Urothelium cell line (cell line): ENCODE results near the gene TM4SF5.
"Not testable (repeated sequence)": the region's sequence is repeated elsewhere in the genome, so short reads cannot be mapped to it uniquely, and the experiment has no call there.

Experiments used
- DNase-seq: peaks from one replicate; pipeline ENCODE4 v3.0.0; 2011; ENCODE audit warnings: low spot score, mixed read lengths
- FAIRE-seq: peaks from 2 replicates; lab custom pipeline; 2011; peaks lifted over from hg19 to GRCh38; lab: Jason Lieb, UNC

The TM4SF5 gene

GRCh38 chr17:4823373-4824089, 51.8 kb downstream of the TM4SF5 start:
- FAIRE-seq (no peak), DNase-seq (no peak)

GRCh38 chr17:4827399-4827798, 55.7 kb downstream of the TM4SF5 start:
- no peak for DNase-seq
- FAIRE-seq, result no peak

GRCh38 chr17:4832829-4833177, 61.1 kb downstream of the TM4SF5 start:
- not testable (repeated sequence) for FAIRE-seq

More at GRCh38 chr17:4832829-4833177, 61.1 kb downstream of the TM4SF5 start:
- not testable (repeated sequence) for DNase-seq
